OCI-M2 (cell line): ENCODE results near the gene TTC6.

ENCODE experiments used
- DNase-seq: peaks from one replicate; lab custom pipeline; 2025; ENCODE audit not compliant: unreplicated experiment; lab: John Stamatoyannopoulos, UW

TTC6 gene

DNA sequence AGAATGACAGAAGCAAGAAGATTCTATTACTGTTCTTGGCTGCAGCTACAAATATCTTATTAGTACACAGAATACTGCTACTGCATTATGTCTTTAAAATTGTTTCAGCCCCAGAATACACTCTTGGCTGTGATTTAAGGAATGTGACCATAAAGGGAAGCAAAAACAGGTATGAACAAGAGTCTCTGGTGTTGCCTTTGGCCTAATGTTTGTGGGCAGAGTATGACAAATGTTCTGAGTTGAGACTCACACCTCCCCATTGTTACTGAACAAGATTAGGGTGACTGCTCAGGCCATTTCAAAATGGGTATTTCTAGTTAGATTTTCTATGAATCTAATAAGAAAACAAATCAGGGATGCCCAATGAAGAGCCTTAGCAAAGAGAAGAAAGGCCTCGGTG is 28.5 kb downstream of the TTC6 start:
- DNase-seq, result no peak

- DNase-seq, result no peak
Measured at GRCh38 chr14:37625597-37626595, 30.5 kb downstream of the TTC6 start.

- DNase-seq, result no peak
Measured at GRCh38 chr14:37637341-37637740, 41.9 kb downstream of the TTC6 start.

DNA sequence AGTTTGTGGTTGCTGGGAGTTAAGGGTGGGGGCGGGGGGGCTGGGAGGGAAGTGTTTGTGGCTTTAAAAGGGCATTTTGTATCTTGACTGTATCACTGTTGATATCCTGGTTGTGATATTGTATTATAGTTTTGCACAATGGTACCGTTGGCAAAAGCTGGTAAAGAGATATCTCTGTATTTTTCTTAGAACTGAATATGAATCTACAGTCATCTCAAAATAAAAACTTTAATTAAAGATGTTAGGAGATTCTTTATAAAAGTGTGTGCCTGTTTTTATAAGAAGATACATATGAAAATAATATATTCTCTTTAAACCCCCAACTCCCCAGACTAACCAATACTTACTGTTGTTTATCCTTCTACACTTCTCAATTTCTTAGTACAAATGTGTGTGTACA is 43.2 kb downstream of the TTC6 start:
- DNase-seq, result no peak

DNA sequence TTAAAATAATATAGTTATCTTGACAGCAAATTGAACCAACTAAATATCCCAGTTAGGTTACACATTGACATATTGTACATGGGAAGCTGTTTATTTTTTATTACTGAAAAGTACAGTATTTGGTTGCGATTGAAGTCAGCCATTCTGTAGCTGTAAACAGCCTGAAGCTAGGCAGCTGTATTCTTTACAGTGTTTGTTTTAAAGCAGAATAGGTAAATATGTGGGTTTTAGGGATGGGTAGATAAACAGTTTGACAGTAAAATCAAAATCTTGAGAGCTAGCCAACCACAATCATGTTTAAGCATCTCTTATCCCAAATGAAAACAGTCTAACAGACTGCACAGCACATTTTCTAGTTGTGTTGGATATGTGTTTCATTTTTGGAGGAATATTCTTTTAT is 45.7 kb downstream of the TTC6 start:
- DNase-seq, result no peak

DNA sequence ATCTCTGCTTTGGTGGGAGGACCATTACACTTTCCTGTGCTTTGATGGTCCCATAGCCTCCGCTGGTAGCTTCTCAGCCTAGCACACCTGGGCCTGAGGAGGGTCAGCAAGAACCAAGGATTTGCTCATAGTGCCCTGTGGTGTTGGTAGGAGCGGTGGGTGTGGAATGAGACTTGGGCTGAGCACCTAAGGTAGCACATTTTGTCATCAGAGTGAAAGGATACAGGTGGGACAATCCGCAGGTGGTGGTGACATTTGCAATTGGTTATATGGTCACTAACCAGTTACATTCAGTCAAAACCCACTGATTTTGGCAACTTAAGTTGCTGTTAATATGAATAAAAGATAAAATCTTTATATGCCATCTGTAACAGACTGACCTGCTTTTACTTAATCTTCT is 46.7 kb downstream of the TTC6 start:
- DNase-seq, result no peak

DNA sequence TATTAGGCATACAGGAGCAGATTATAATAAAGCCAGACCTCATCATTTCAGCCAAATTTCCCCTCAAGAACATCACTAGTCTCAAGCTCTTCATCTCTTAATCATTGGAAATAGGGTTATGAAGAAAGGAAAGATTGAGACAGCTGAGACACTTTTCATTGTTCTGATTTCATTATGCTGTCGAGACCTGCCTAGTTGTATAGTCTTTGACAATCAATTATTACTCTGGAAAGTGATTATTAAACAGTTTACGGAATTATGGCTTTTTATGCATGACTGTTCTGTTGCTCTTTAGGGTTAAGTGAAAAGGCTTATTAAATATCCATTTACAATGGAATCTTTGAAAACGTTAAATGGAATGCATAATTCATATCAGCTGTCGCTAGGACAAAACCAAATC is 48.3 kb downstream of the TTC6 start:
- DNase-seq, result no peak
